ENCODE results near the gene ACLY.

- TF ChIP-seq CTCF (IDR thresholded peaks at IDR 0.05) (no peak), POLR2A (IDR thresholded peaks at IDR 0.05) (no peak)
Observed at GRCh38 chr17:41818024-41818423, 100.7 kb downstream of the ACLY start.

All from suprapubic skin (tissue), 3 donors.